Fibroblast of pulmonary artery (primary cell): ENCODE data around the gene CDC42.

Experiments
- DNase-seq: peaks from one replicate; pipeline ENCODE4 v3.0.0-alpha.2; 2010; ENCODE audit warnings: low read depth
- H3K4me3 ChIP-seq: replicated peaks from 2 replicates; pipeline ENCODE4 v1.5.1; 2011; ENCODE audit warnings: low read depth, mild to moderate bottlenecking, control low read depth, low read length, moderate library complexity
- TF ChIP-seq, protein P1 (sequence below): IDR thresholded peaks from 2 replicates; pipeline ENCODE4 v1.5.1; 2011; ENCODE audit warnings: mild to moderate bottlenecking, control low read depth, low read length, inconsistent platforms; ENCODE audit errors: missing control alignments

Gene CDC42

DNA sequence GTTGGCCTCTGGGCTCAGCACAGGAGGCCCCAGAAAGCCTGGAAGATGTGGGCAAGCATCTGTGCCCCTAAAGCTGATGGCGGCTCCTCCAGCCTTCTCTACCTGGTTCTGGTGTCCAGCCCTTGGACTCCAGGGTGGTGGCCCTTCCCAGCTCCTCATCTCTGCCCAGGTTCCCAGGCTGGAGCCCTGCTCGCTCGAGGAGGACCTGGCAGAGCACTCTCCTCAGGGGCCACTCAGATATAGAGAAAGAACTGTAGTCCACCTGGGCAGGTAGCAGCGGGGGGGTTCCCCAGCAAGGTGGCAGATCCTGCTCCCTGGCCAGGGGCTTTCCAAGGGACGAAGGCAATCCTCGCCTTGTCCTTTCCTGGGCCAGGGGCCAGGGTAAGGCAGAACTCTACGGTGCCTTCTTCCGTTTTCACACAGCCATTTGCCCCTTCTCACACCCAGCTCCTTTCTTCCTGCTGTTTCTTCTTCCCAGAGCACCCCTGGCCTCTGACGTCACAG, 71.4 kb downstream of the CDC42 start:
- no peak overlapping the region for H3K4me3 ChIP-seq
- DNase-seq, result no peak
- TF ChIP-seq, protein P1, sequence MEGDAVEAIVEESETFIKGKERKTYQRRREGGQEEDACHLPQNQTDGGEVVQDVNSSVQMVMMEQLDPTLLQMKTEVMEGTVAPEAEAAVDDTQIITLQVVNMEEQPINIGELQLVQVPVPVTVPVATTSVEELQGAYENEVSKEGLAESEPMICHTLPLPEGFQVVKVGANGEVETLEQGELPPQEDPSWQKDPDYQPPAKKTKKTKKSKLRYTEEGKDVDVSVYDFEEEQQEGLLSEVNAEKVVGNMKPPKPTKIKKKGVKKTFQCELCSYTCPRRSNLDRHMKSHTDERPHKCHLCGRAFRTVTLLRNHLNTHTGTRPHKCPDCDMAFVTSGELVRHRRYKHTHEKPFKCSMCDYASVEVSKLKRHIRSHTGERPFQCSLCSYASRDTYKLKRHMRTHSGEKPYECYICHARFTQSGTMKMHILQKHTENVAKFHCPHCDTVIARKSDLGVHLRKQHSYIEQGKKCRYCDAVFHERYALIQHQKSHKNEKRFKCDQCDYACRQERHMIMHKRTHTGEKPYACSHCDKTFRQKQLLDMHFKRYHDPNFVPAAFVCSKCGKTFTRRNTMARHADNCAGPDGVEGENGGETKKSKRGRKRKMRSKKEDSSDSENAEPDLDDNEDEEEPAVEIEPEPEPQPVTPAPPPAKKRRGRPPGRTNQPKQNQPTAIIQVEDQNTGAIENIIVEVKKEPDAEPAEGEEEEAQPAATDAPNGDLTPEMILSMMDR, result no peak

DNA sequence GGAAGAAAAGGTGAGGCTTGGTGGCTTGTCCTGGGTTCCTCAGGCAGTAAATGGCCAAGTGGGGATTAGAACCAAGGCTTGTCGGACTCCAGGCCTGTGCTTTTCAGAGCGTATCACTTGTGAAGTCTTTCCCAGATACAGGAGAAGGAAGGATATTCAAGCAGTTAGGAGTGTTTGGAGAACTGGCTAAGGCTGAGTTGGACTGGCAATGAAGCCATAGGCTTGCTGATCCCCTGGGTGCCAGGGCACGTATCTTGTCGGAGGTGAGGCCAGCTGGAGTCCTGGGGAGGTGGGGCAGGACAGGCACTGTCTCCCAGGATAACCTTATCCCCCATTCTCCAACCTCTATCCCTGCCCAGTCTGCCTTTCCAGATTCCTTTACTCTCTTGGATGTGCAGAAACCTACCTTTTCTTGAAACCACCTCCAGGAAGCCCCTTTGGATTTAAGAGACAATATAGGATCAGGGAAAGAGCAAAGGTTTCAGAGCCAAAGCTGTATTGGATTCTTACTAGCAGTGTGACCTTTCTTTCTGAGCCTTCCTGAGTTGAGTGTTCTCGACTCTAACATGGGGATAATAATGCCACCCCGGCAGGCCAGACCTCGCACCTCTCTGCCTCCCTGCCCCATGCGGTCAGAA, 72.2 kb downstream of the CDC42 start:
- H3K4me3 ChIP-seq, result no peak overlapping the region
- no peak for DNase-seq
- TF ChIP-seq, protein P1, result no peak

DNA sequence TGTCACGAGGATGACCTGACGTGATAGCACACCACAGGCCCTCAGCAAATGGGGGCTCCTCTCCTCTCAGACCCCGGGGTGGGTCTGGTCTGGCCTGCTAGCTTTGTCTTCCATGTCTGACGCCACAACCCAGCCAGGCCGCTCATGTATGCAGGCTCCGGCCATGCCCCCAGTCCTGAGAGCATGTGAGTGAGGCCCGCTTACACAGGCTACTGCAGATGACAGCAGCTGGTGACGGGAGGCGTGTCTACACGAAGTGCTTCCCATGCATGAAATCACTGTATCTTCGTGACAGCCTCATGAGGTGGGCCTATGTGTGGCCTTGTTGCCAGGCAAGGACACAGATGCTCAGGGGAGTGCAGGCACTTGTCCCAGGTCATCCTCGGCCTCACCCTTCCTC, 74.0 kb downstream of the CDC42 start:
- DNase-seq, result no peak
- H3K4me3 ChIP-seq, result no peak overlapping the region
- TF ChIP-seq, protein P1, result no peak

DNA sequence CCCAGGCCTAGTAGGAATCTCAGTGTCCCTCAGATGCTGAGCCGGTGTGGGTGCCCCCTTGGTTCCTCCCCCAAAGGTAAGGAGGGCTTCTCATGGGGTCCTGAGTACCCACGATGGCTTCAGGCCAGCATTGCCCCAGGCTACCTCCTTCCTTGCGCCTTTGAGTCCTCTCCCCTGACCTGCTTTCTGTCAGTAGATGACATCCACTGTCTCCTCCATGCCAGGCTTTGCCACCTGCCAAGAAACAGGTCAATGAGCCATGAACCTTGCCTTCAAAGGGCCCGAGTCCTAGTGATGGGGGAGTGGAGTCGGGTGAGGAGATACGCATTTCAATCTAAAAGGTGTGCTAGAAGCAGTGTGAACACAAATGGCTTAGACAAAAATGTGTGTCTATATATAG, 74.7 kb downstream of the CDC42 start:
- no peak overlapping the region for H3K4me3 ChIP-seq
- TF ChIP-seq, protein P1, result no peak
- DNase-seq, result no peak

- no peak for DNase-seq
- H3K4me3 ChIP-seq, result no peak overlapping the region
- TF ChIP-seq, protein P1, result no peak
These were observed 75.2 kb downstream of the CDC42 start for GRCh38 chr1:22127731-22128130.

DNA sequence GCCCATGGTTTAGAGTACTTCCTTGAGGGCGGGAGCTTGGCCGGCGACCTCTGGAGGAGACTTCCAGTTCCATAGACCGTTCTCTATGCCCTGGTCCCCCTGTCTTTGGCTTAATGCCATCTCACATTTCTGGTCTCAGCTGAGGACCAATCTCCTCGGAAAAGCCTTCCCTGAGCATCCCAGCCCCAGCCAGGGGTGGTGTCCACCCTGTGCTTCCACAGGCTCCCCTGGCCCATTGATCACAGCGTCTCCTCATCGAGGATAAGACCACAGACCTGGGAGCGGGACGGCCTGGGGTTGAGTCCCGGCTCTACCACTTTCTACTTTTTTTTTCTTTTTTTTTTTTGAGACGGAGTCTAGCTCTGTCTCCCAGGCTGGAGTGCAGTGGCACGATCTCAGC, 75.9 kb downstream of the CDC42 start:
- no peak overlapping the region for H3K4me3 ChIP-seq
- TF ChIP-seq, protein P1, result no peak
- DNase-seq, result no peak
